IPS-NIHi7 (cell line): ENCODE data around the gene IFNA5.

ENCODE experiments used
- DNase-seq: peaks from one replicate; pipeline ENCODE4 v3.0.0; 2012; ENCODE audit warnings: mixed read lengths; ENCODE audit errors: extremely low spot score

Gene IFNA5

DNA sequence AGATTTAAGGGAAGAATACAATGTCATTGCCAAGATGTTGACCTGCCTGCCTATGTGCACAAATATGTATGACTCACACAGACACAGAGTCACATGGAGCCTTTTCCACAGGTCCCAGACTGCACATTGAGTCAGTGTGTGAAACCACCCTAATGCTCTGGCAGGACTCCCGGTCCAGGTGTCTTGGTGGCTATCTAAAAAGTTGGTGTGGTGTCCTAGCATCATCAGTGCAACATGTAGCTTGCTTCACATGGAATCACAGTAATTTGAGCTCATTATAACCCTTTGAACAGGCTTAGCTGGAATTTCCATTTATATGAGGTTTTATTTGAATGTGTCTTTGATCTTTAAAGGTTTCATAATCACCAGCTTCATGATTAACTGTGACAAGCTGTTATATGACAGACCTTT, 10.7 kb downstream of the IFNA5 start:
- DNase-seq: no peak

GRCh38 chr9:21289848-21290247, 15.3 kb downstream of the IFNA5 start:
- no peak for DNase-seq

- no peak for DNase-seq
These were observed 17.8 kb downstream of the IFNA5 start for GRCh38 chr9:21287280-21287679.

DNA sequence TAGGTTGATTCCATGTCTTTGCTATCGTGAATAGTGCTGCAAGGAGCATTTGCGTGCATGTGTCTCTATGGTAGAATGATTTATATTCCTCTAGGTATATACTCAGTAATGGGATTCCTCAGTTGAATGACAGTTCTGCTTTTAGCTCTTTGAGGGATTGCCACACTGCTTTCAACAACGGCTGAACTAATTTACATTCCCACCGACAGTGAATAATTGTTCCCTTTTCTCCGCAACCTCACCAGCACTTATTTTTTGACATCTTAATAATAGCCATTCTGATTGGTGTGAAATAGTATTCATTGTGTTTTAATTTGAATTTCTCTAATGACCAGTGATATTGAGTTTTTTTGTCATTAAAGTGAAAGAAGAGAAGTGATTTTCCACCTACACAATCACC, 18.5 kb downstream of the IFNA5 start:
- DNase-seq: no peak

DNA sequence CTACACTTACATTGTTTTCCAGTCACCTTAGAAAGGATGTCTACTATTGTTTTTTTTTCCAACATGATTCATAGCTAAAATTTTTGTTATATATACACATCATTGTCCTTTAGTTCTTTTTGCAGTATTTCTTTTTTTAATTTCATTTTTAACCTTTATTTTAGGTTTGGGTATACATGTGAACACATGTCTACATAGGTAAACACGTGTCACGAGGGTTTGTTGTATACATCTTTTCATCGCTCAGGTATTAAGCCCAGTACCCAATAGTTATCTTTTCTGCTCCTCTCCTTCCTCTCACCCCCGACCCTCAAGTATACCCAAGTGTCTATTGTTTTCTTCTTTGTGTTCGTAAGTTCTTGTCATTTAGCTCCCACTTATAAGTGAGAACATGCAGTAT, 19.0 kb downstream of the IFNA5 start:
- no peak for DNase-seq

- no peak for DNase-seq
These were observed 23.8 kb downstream of the IFNA5 start for GRCh38 chr9:21281275-21281674.

GRCh38 chr9:21268347-21268657, 36.8 kb downstream of the IFNA5 start:
- no peak for DNase-seq

- DNase-seq: no peak
These were observed 37.4 kb downstream of the IFNA5 start for GRCh38 chr9:21267485-21268346.

- DNase-seq: no peak
These were observed 38.2 kb downstream of the IFNA5 start for GRCh38 chr9:21266733-21267484.

GRCh38 chr9:21265421-21266189, 39.5 kb downstream of the IFNA5 start:
- peak; percentile 14 for DNase-seq

DNA sequence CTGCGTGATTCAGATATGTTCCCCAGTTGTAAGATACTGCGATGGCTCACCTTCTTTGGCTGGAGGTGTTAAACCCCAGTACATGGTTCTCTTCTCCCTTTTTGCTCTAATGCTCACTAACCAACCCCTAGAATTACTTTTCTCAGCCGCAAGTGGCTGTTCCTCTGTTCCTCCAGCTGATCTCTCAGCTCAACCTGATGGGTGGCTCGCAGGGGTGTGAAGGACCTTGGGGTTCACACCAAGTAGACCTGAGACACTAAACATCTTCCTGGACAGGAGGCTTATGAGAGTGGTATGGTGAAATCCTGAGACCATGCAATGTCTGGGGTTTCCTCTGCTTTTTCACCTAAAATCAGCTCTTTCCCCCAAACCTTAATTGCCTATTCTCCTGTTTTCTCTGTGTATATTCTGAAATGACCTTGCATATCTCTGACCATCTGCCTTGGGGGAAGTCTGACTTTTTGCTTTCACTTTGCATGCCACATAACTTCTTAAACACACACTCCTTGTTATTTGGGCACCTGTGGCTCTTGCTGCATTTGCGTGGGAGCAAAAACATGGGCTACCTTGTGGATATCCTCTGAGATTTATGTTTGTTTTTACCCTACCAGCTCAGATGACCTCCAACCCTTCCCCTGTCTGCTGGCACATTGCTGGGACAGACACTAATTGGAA, 49.4 kb downstream of the IFNA5 start:
- no peak for DNase-seq
